ENCODE results near the gene ERBB2. TPM values are rescaled to one million over a fixed set of nuclear protein-coding genes. Genes with fewer than 3 reads are reported as not detected.

ERBB2 gene
- total and polyA plus RNA-seq, 2 donors from 2014 or later = 76.5 to 186 TPM

GRCh38 chr17:39727556-39727955, 27.7 kb downstream of the ERBB2 start:
- Histone ChIP-seq H3K27ac (ENCODE audit: low read depth in 2 of 2, low read length in 2 of 2) (no peak overlapping the region), H3K36me3 (ENCODE audit: control insufficient read depth in 2 of 3, insufficient read depth in 3 of 3, low read length in 3 of 3) (peaks cover 0 to 40% (median 17%) of the 10 kb centered on the region in 3 donors), H3K27me3 (ENCODE audit: control insufficient read depth, insufficient read depth, low read length) (no peaks in the 10 kb centered on the region), H3K9ac (ENCODE audit: low read length in 3 of 3) (no peak overlapping the region), H3K9me3 (ENCODE audit: control insufficient read depth in 2 of 3, insufficient read depth in 1 of 3, low read length in 3 of 3) (no peaks in the 10 kb centered on the region), H3K4me3 (ENCODE audit: low read length in 3 of 3) (no peak overlapping the region), H3K4me1 (ENCODE audit: control insufficient read depth in 2 of 3, insufficient read depth in 2 of 3, low read depth in 1 of 3, low read length in 3 of 3) (peaks cover 0 to 10% (median 8%) of the 10 kb centered on the region in 3 donors)
- FAIRE-seq (no peak), DNase-seq (no peak)
- no peak for TF ChIP-seq CTCF (IDR thresholded peaks at IDR 0.05; ENCODE audit: borderline replicate concordance, extremely low read depth, insufficient read depth)
- intact Hi-C loops (cut with DNase I) = no loop called here

- Histone ChIP-seq H3K27ac (ENCODE audit: low read depth in 2 of 2, low read length in 2 of 2) (peak overlapping the region; percentile 78 to 91), H3K36me3 (ENCODE audit: control insufficient read depth in 2 of 3, insufficient read depth in 3 of 3, low read length in 3 of 3) (peaks cover 0 to 33% (median 14%) of the 10 kb centered on the region in 3 donors), H3K9ac (ENCODE audit: low read length in 3 of 3) (peak overlapping the region in 2 of 3 donors; percentile 56 to 82), H3K27me3 (ENCODE audit: control insufficient read depth, insufficient read depth, low read length) (no peaks in the 10 kb centered on the region), H3K4me3 (ENCODE audit: low read length in 3 of 3) (peak overlapping the region in 2 of 3 donors; percentile 75 to 82), H3K9me3 (ENCODE audit: control insufficient read depth in 2 of 3, insufficient read depth in 1 of 3, low read length in 3 of 3) (no peaks in the 10 kb centered on the region), H3K4me1 (ENCODE audit: control insufficient read depth in 2 of 3, insufficient read depth in 2 of 3, low read depth in 1 of 3, low read length in 3 of 3) (peaks cover 0 to 10% (median 8%) of the 10 kb centered on the region in 3 donors)
- TF ChIP-seq CTCF (IDR thresholded peaks at IDR 0.05; ENCODE audit: borderline replicate concordance, extremely low read depth, insufficient read depth) = no peak
- DNase-seq (no peak), FAIRE-seq (no peak)
- intact Hi-C loops (cut with DNase I) = no loop called here
These were observed 29.5 kb downstream of the ERBB2 start for GRCh38 chr17:39729280-39729851.

GRCh38 chr17:39730095-39730921, 30.4 kb downstream of the ERBB2 start, which contains the start of gene MIEN1:
MIEN1 (minus strand) TSS chr17:39730532; CDS start chr17:39730495, 37 bp downstream.
- H3K9ac ChIP-seq (ENCODE audit: low read length in 3 of 3) = peak within 1 kb of the TSS; percentile 43 to 82 (median 56)
- H3K9me3 ChIP-seq (ENCODE audit: control insufficient read depth in 2 of 3, insufficient read depth in 1 of 3, low read length in 3 of 3) = no peaks in the 10 kb centered on the region
- DNase-seq (peak; percentile 90 to 97 (median 94)), FAIRE-seq (no peak)
- H3K36me3 ChIP-seq (ENCODE audit: control insufficient read depth in 2 of 3, insufficient read depth in 3 of 3, low read length in 3 of 3) = peaks cover 0 to 26% (median 8%) of the 10 kb centered on the region in 3 donors
- TF ChIP-seq CTCF (IDR thresholded peaks at IDR 0.05; ENCODE audit: borderline replicate concordance, extremely low read depth, insufficient read depth) = peak; percentile 77
- H3K4me1 ChIP-seq (ENCODE audit: control insufficient read depth in 2 of 3, insufficient read depth in 2 of 3, low read depth in 1 of 3, low read length in 3 of 3) = peaks cover 0 to 10% (median 8%) of the 10 kb centered on the region in 3 donors
- no peaks in the 10 kb centered on the region for H3K27me3 ChIP-seq (ENCODE audit: control insufficient read depth, insufficient read depth, low read length)
- H3K4me3 ChIP-seq (ENCODE audit: low read length in 3 of 3) = peak within 1 kb of the TSS; percentile 55 to 82 (median 75)
- H3K27ac ChIP-seq (ENCODE audit: low read depth in 2 of 2, low read length in 2 of 2) = peak within 1 kb of the TSS; percentile 78 to 91
- intact Hi-C loops (cut with DNase I) = no loop called here

Measured in kidney (tissue), 14 donors.